GM21423 (cell line): ENCODE results near the gene CD79A.

Source experiments
- ATAC-seq: cut with Tn5 transposase; IDR thresholded peaks from one replicate; pipeline ENCODE4 v1.9.1; 2021; ENCODE audit warnings: mild to moderate bottlenecking, moderate library complexity; ENCODE audit not compliant: unreplicated experiment

Gene CD79A

DNA sequence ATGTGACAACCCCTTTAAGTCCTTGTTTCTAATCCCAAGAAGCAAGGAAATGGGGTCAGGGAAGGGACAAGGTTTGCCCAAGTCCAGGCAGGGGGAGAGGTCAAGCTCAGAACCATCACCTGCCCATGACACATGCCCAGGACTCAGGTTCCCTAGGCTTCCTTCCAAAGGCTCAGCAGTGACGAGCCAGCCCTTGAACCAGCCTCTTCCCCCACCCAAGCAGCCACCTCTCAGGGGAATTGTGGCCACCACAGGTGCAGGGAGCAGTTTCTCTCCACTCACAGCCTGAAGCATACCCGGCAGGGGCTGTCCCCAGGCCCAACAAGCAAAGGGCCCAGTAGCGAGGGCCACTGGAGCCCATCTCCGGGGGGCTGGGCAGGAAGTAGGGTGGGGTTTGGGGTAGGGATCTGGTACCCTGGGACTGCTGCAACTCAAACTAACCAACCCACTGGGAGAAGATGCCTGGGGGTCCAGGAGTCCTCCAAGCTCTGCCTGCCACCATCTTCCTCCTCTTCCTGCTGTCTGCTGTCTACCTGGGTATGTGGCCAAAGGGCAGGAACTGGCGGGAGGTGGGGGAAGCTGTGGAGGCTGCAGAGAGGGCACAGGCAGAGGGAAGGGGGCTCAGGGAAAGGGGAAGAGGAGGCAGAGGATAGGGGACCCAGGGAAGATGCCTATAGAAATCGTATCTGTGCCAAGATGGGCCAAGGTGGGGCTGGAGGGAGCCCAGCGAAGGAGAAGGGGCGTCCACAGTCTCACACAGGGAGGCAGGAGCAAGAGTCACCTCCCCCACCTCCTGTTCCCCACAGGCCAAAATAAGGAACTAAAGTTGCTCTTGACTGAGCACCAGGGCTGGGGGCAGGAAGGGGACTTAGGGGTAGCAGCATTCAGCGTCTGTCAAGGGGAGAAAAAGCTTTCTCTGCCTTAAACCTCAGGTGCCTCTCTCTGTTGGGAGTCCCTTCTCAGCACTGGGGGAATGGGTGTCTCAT lies at the start of gene CD79A:
CD79A (plus strand) TSS at position 433 of the 986 bp plus-strand sequence; CDS start at position 459, 26 bp downstream.
- peak; percentile 66 for ATAC-seq

DNA sequence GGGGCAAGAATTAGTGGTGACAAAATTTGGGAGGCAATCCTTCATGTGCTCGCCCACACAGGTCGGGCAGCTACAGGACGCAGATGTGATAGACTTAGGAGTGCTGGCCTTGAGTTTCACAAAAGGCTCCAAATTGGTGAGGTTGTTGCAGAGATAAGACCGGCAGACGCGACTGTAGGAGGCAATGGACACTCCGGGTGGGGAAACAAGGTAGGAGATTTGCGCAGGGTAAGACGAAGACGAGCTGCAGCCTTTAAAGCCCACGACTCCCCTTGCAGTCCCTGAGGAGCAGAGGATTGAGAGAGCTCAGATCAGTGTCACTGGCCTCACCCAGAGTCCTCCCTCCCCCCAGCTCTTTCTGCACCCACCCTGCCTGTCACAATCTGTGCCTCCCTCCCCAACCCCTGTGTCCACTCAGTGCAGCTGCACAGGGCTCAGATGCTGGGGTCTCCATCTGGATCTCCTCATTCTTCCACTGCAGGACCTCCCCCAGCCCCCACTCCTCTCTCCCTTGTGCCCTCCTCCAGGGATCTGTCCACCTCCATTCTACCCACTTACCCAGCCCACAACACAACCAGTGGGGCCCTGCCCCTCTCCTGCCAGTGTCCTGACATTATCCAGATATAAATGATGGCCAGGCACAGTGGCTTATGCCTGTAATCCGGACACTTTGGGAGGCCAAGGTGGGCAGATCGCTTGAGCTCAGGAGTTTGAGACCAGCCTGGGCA lies 38.9 kb upstream of the CD79A start:
- ATAC-seq, result no peak

DNA sequence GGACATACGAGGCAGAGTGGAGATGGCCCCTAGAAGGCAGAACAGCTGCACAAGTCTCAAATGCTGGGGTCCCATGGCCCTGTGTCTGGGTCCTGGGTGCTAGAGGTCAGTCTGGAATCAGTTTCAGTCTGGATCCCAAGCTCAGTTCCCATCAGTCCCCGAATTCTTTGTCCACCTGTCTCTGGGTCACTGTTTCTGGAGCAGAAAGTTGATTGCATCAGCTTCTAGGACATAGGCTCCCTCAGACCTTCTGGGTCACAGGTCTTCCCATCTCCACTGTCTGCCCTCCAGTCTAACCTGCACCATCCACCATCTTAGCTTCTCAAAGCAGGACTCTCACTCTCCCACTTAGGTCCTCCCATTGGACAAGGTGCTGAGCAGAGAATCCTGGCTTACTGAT lies 37.9 kb upstream of the CD79A start:
- no peak for ATAC-seq

DNA sequence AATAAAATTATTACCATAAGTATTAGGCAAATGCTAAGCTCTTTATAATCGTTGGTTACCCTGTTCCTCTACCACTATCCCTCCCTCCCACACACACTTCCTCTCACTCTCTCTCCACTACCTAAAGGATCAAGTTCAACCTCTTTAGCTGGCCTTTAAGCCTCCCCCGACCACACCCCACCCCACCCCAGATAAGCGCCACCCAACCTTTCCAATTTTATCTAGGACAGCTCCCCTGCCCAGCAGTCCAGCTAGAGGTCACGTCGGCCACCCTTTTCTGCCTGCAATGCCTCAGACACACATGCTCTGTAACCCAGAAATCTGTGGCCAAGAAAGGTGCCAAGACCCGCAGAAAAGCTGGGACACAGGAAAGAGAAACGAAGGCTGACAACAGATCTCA lies 33.7 kb upstream of the CD79A start:
- no peak for ATAC-seq

DNA sequence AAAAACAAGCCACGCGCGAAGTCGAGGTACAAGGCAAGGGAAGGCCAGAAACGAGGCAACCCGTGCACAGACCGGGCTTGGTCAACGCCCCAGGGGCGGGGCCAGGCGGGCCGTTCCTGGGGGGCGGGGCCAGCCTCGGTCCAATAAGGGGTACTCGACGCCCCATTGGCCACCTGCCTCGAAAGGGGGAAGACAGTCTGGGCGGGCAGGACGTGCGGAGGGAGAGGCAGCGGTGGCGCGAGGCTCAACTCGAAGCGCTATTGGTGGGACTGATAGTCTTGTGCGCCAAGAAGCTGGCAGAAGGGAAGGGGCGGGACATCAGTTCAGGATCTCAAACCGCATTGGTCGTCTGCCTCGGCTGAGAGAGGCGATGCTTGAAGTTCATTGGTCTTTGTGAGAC lies 32.5 kb upstream of the CD79A start, which contains the start of gene LYPD4:
LYPD4 (minus strand) TSS at position 83 of the 400 bp plus-strand sequence. CDS start 5,398 bp downstream, outside the sequence.
- no peak for ATAC-seq

DNA sequence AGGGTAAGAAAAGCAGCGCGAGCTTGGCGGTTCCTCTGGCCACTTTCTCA lies 32.3 kb upstream of the CD79A start, which contains the start of gene DMRTC2:
DMRTC2 (plus strand) TSS at position 42 of the 50 bp plus-strand sequence. CDS start 2,387 bp downstream, outside the sequence.
- no peak for ATAC-seq

DNA sequence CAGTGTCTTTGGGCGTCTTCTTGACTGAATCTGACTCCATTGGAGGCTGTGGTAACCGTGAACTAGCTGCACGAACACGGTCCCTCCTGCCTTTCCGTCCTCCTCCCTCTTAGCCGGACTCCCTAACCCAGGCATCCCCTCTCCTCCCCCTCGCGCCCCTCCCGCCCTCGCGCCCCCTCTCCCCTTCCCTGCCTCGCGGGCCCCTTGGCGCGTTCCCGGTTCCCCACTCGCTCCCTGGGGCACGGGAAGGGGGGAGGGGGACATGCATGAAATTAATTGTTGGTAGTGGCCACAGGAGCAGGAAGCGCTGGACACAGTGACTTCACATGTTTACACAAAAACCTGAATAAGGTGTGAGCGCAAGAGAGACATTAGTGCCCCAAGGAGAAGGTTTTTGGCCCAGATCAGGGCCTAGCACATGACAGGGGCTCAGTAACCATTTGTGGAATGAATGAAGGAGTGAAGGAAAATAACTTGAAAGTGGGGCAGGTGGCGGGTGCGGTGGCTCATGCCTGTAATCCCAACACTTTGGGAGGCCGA lies 32.0 kb upstream of the CD79A start:
- no peak for ATAC-seq

DNA sequence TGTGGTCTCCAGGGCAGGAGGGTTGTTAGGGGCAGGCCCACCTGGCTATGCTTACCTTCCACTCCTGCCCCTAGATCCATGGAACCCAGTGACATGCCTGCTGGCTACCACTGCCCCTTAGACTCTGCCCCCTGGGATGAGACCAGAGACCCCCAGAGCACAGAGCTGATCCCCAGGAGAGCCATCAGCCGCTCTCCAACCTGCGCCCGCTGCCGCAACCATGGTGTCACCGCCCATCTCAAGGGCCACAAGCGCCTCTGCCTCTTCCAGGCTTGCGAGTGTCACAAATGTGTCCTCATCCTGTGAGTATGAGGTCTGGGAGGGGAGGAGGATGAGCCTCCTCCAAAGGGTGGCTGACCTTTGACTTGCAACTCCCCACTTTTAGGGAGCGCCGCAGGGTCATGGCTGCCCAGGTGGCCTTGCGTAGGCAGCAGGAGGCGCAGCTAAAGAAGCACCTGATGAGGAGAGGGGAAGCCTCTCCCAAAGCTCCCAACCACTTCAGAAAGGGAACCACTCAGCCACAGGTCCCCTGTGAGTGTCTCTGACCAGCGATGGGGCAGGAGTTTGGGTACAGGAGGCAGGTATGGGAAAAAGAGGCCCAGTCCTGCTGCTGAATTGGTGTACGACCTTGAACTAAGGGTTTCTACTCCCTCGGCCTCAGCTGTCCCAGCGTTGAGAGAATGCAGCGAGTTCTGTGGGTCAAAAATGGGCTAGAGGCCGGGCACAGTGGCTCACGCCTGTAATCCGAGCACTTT lies 29.6 kb upstream of the CD79A start:
- ATAC-seq, result no peak

DNA sequence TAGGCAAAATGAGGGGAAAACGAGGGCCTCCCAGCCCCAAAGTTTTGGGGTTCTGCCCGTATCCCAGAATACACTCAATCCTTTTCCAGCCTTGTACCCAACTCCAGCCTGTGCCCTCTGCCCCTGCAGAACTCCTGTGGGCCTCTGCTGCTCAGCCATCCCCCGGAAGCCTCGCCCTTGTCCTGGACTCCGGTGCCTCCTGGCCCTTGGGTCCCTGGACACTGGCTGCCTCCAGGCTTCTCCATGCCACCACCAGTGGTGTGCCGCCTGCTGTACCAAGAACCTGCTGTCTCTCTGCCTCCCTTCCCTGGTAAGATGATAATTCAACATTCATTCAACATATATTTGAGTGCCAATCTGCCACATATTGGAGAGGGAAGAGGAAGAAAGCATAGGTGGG lies 28.4 kb upstream of the CD79A start:
- no peak for ATAC-seq

DNA sequence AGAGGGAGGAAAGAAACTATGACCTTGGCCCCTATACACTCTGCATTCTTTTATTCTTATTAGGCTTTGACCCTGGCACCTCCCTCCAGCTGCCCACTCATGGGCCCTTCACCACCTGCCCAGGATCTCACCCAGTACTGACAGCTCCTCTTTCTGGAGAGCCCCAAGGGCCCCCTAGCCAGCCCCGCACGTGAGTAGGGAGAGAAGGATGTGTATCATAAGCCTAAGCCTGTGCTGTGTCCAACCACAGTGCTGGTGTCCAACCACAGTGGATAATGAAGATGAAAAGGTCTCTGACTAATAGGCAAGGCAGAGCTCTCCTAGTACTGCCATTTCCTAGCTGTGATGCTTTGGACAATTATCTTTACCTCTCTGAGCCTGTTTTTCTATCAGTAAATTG lies 28.0 kb upstream of the CD79A start:
- ATAC-seq, result no peak

DNA sequence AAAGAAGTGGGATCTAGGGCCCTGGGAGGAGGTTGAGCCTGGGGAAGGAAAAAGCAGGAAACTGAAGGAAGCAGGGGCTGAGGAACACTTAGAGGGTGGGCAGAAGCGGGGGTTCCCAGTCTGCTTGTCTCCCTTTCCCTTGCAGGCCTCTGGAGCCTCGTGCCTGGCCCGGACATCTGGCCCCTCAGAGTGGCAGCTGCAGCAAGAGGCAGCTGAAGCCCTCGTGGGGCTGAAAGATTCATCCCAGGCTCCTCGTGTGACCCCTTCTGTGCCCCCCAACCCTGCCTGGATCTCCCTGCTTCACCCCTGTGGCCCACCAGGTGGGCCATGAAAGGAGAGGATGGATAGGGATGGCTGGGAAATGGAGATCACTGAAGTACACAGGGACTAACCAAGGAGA lies 26.7 kb upstream of the CD79A start:
- no peak for ATAC-seq

DNA sequence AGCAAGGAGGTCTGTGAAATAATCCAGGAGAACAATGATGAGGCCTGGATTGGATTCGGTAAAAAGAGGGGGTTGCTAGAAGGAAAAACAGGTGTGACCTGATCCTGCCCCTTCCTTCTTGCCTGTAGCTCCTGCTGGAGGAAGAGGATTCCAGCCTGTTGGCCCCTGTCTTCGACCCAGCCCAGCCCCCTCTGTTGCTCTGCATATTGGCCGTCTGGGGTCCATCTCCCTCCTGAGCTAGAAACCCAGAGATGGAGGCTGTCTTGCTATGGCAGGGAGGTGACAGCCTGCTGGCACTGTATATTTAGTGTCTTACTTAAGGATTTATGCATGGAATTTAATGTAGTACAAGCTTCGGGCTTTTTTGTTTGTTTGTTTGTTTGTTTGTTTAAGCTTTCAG lies 25.6 kb upstream of the CD79A start:
- ATAC-seq, result no peak

DNA sequence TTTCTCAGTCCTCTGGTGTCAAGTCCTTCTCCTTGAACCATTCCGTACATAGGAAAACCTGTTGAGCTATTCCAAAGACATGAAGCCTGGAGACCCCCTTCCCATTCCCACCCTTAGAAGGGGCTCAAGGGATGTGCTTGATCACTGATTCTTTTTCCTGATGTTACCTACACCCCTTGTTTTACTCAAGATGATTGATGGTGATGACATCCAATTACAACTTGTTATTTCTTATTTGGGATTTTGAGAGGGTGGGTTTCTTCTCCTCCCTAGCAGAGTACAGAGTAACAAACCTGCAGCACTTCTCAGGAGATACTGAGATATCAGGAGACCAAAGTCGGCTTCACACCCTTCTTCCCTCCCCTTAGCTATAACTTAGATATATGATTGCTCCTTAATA lies 23.7 kb upstream of the CD79A start:
- ATAC-seq, result no peak

DNA sequence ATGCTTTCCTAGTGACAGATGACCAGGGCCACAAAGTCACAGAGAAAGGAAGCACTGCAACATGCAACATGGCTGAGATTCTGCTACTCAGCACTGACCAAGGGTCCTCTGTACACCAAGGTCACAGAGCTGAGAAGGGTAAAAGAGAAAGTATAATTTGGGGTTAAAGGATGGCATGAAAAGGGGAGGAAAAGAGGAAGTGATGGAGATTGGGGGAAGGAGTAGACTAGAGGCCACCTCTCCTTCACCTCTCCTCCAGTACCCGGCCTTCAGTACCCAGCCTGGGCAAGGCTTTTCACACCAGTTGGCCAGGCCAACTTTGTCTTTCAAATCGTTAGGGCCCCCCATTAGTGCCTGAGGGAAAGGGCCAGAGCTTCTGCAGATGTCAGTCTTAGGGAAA lies 23.3 kb upstream of the CD79A start:
- no peak for ATAC-seq

DNA sequence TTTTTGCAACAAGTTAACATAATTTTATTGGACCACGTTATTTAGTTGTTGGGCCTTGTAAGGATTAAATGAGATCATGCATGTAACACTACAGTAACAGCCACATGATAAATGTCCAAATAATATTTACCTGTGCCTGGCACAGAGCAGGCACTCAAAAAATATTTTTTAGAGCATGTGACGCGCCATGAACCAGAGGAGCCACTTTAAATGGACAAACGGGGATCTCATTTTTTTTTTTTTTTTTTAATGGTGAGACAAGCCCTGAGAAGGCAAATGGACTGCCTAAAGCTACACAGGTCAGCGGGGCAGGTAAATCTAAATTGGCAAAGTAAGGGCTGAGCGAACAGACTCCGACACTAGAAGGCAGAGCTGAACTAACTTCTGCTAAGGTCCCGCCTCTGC lies 17.9 kb upstream of the CD79A start:
- no peak for ATAC-seq

DNA sequence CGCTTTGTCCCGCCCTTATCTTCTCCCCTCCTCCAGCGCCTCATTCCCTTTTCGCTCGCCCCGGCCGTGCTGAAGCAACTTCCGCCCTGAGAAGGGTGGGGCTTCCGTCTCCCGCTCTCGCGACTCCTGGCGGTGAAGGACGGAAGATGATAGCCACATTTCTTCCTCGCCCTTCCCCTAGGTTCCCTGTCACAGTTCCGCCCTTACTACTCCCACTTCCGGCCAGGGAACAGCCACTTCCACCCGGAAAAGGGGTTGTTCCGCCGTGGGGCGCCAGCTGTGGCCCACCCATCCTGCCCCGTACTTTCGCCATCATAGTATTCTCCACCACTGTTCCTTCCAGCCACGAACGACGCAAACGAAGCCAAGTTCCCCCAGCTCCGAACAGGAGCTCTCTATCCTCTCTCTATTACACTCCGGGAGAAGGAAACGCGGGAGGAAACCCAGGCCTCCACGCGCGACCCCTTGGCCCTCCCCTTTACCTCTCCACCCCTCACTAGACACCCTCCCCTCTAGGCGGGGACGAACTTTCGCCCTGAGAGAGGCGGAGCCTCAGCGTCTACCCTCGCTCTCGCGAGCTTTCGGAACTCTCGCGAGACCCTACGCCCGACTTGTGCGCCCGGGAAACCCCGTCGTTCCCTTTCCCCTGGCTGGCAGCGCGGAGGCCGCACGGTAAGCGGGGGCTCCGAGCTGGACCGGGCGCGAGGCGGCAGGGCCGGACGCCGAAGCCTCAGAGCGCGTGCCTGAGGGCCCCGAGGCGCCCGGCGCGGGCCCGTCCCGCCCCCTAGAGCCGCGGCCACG lies 17.3 kb upstream of the CD79A start, which contains the start of gene RPS19:
RPS19 (plus strand) TSS at position 638 of the 801 bp plus-strand sequence. CDS start 520 bp downstream, outside the sequence.
- peak; percentile 76 for ATAC-seq

DNA sequence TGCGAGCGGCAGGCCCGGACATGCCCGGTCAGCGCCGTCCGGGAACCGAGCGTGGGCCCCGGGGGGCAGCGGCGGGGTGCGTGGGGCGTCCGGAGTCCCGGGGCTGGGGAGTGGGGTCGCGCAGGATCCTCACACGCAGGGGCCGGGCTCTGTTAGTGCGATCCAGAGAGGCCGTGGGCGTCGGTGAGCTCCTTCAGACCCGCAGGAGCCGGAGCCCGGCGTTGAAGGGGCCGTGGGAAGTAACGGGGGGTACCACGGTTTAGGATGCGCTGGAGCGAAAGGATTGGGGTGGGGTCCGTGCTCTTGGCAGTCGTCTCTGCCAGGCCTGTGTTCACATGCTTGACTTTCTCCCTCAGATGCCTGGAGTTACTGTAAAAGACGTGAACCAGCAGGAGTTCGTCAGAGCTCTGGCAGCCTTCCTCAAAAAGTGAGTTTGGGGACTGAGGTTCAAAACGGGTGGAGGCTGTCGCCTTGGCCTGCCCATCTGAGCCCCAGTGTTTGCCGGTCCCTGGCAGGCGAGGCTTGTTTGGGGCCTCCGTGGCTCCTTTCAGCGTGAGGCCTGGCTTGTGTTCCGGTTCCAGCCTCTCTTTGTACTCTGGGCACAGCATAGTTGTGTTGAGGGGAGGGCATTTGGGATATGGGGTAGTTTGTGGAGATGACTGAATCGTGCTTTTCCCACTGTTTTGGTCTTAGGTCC lies 16.5 kb upstream of the CD79A start:
- no peak for ATAC-seq

DNA sequence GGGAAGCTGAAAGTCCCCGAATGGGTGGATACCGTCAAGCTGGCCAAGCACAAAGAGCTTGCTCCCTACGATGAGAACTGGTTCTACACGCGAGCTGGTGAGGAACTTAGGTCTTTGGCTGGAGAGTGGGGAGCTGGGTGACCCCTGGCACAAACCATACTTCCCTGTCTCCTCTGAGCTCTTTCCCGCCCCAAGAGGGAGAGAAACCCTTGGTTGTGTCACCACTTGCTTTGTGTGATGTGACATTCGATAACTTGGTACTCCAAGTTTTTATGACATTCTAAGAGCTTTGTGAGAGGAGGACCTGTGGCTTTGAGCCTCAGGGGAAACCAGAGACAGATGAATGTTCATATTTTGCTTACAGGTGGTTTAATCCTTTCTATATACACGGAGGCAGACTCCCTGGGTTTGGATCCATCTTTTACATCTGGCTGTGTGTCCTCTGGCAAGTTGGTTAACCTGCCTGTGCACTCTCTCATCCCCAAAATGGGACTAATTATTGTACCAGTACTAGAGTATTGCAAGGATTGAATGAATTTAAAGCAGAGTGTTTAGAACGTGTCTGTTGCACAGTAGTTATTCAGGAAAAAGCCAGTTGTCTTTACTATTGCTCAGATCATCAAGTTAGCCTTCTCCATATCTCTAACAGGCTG lies 15.8 kb upstream of the CD79A start:
- ATAC-seq, result no peak

DNA sequence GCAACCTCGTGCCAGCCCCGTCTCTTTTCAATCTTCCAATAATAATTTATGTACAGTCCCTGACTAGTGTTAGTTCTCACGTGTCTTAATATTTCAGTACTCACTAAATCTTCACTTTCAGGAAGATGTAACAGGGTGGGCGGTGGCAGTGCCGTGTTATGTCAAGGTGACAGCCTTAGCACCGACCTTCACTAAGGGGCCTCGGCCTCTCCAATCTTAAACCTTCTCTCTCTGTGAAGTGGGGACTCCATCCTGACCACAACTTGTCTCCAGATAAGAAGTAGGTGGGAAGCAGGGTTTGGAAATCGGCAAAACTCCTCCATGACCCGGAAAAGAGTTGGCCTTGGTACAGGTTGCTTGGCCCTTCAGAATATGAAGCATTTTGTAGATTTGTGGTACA lies 15.2 kb upstream of the CD79A start:
- ATAC-seq, result no peak
